Putamen (tissue), 1 donor: ENCODE measurements around the gene GSTT2.
"Not testable (repeated sequence)": the region's sequence is repeated elsewhere in the genome, so short reads cannot be mapped to it uniquely, and the experiment has no call there.

Experiments used
- DNase-seq: peaks from one replicate; pipeline ENCODE4 v3.0.0-alpha.2; 2016; ENCODE audit warnings: low spot score

GSTT2 gene

GRCh38 chr22:23974836-23975352 lies 5.0 kb upstream of the GSTT2 start:
- not testable (repeated sequence) for DNase-seq

GRCh38 chr22:23977304-23977703 lies 2.6 kb upstream of the GSTT2 start:
- DNase-seq: not testable (repeated sequence)

GRCh38 chr22:23980567-23980966 lies 633 bp downstream of the GSTT2 start:
- not testable (repeated sequence) for DNase-seq

- peak; percentile 22 for DNase-seq
Measured at GRCh38 chr22:23984430-23984829, 4.5 kb downstream of the GSTT2 start.

- DNase-seq: not testable (repeated sequence)
Measured at GRCh38 chr22:23986089-23986488, 6.2 kb downstream of the GSTT2 start.

- DNase-seq: not testable (repeated sequence)
Measured at GRCh38 chr22:23986538-23987178, 6.7 kb downstream of the GSTT2 start.

GRCh38 chr22:23989583-23990244 lies 9.8 kb downstream of the GSTT2 start:
- not testable (repeated sequence) for DNase-seq

- not testable (repeated sequence) for DNase-seq
Measured at GRCh38 chr22:23993080-23993479, 13.1 kb downstream of the GSTT2 start.

- DNase-seq: not testable (repeated sequence)
Measured at GRCh38 chr22:23993581-23994177, 13.7 kb downstream of the GSTT2 start.

- DNase-seq: no peak
Measured at GRCh38 chr22:23997092-23997491, 17.2 kb downstream of the GSTT2 start.

GRCh38 chr22:23999779-24000178 lies 19.8 kb downstream of the GSTT2 start:
- not testable (repeated sequence) for DNase-seq

- DNase-seq: no peak
Measured at GRCh38 chr22:24001314-24001713, 21.4 kb downstream of the GSTT2 start.

- no peak for DNase-seq
Measured at GRCh38 chr22:24002272-24002671, 22.3 kb downstream of the GSTT2 start.

- DNase-seq: no peak
Measured at GRCh38 chr22:24002851-24003250, 22.9 kb downstream of the GSTT2 start.

- DNase-seq: no peak
Measured at GRCh38 chr22:24003887-24004286, 24.0 kb downstream of the GSTT2 start.

GRCh38 chr22:24005201-24005600 lies 25.3 kb downstream of the GSTT2 start, which contains the start of gene GSTT4:
Gene GSTT4 (minus strand): TSS chr22:24005453. CDS start chr22:24005356, 97 bp downstream.
- no peak for DNase-seq

GRCh38 chr22:24006207-24006913 lies 26.4 kb downstream of the GSTT2 start:
- no peak for DNase-seq

- no peak for DNase-seq
Measured at GRCh38 chr22:24006914-24007214, 26.9 kb downstream of the GSTT2 start.

- no peak for DNase-seq
Measured at GRCh38 chr22:24007253-24008021, 27.5 kb downstream of the GSTT2 start.

- no peak for DNase-seq
Measured at GRCh38 chr22:24008022-24008283, 28.0 kb downstream of the GSTT2 start.

- no peak for DNase-seq
Measured at GRCh38 chr22:24008381-24009226, 28.7 kb downstream of the GSTT2 start.
